Measurements from ENCODE around the gene HHIPL1.
A peak's percentile ranks its signal among the peaks of the same experiment; 100 is the strongest.

HHIPL1 gene

GRCh38 chr14:99718031-99718810 lies 73.3 kb downstream of the HHIPL1 start:
- no peak for DNase-seq

DNA sequence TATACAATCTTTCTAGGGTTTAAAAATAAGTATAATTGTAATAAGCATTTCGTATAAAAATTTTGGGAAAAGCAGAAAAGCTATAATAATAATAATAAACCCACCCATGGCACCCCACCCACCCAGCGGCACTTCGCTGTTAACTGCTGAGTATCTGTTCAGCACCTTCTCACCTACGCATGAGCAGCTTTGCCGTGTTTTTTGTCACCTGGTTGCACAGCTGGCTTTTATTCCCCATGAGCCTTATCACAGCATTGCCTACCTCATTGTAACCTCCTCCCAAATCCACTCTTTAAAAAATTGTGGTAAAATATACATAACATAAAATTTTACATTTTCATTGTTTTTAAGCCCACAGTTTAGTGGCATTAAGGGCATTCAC lies 73.9 kb downstream of the HHIPL1 start:
- no peak for DNase-seq

DNA sequence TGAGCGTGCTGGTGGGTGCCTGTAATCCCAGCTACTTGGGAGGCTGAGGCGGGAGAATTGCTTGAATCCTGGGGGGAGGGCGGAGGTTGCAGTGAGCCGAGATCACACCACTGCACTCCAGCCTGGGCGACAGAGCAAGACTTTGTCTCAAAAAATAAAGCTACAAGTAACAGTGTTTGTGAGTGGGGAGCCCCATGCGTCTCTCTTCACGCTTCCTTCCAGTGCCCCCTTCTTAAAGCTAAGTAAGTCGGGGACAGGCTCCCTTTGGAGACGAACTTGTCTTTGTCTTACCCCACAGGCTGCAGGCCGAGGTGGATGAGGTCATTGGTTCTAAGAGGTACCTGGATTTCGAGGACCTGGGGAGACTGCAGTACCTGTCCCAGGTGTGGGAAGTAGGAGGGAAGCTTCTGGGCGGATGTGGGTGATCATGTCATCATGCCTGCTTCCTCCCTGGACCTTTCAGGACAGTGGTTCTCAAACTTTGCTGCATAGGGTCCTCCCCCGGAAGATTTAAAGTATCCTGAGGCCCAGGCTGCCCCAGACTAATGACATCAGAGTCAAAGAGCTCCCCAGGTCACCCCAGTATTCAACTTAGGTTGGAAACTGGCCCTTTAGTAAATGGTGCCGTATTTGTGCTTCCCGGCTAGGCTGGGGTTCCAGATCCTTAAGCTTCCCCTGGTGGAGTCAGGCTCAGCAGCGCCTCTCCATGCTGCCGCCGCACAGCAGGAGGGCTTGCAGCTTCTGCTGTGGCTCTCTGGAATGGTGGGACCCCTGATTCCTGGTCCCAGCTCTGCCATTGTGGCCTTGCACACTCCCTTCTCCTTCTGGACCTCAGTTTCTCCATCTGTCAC lies 76.2 kb downstream of the HHIPL1 start:
- no peak for DNase-seq

GRCh38 chr14:99721792-99722516 lies 77.0 kb downstream of the HHIPL1 start:
- no peak for DNase-seq

GRCh38 chr14:99722741-99723140 lies 77.8 kb downstream of the HHIPL1 start:
- no peak for DNase-seq

GRCh38 chr14:99724196-99724891 lies 79.4 kb downstream of the HHIPL1 start:
- DNase-seq: no peak

DNA sequence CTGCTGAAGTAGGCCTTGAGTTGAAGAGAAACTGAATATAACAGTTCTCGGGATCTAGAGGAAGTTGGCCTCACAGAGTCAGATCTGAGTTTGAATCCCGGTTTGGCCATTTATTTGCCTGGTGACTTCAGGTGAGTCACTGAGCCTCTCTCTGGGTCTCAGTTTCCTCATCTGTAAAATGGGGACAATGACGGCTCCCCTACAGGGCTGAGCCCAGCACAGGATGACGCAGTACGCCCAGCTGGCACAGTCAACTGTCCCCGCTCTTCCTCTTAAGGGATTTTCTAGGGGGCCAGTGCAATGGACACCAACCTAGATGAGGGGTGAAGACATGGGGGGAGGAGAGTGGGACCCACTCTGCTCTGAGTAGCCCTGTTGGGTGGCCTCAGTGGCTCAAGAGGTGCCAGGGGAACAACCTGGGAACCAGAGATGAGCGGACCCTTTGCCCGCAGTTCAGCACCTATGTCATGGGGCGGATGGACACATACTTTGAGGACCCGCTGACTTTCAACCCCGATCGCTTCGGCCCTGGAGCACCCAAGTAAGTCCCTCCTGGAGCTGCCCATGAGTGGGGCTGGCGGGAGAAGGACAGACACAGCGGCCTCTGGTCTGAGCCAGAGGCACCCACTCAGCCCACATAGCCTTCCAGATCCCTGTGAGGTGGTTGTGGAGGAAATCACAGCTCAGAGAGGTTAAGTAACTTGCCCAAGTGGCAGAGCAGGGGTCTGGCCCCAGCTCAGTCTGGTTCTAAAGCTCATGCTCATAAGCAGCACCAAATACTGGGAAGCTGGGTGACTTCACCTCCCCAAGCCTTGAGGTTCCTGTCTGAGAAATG lies 80.2 kb downstream of the HHIPL1 start:
- DNase-seq: no peak

GRCh38 chr14:99725774-99726537 lies 81.0 kb downstream of the HHIPL1 start:
- DNase-seq: peak; percentile 37

- no peak for DNase-seq
Observed at GRCh38 chr14:99726538-99727095, 81.7 kb downstream of the HHIPL1 start.

- DNase-seq: no peak
Observed at GRCh38 chr14:99727096-99727870, 82.4 kb downstream of the HHIPL1 start.

GRCh38 chr14:99728231-99728920 lies 83.4 kb downstream of the HHIPL1 start:
- no peak for DNase-seq

DNA sequence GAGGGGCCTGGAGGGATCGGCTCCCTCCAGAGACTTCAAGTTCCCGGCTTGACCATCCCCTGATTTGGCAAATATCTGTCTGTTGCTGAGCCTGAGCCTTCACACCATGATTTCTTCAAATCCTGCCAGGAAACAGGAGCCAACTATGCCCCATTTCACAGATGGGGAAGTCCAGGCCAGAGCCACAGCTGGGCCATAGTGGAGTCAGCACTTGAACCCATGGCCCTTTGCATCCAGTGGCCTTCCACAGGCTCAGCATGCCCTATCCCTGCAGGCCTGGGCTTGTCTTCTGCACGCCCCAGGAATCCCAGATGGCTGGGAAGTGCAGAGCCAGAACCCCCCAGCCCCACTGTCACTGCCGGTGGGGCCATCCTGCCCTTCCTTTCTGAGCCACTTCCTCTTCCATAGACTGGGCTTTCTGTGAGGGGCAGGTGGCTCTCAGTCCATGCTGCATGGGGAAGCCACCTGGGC lies 84.1 kb downstream of the HHIPL1 start:
- no peak for DNase-seq

Data from DMS53 (cell line).